ENCODE measurements around the gene CBLL1.

Gene CBLL1

GRCh38 chr7:107743567-107744344 is at the start of gene CBLL1:
TSS of gene CBLL1 (plus strand) at chr7:107744142. CDS start at chr7:107744164, 22 bp downstream.
- peak; percentile 91 to 92 for DNase-seq (ENCODE audit: low read depth in 2 of 2)

- DNase-seq (ENCODE audit: low read depth in 2 of 2): no peak
Observed at GRCh38 chr7:107694386-107694785, 49.6 kb upstream of the CBLL1 start.

GRCh38 chr7:107696330-107696946 is 47.5 kb upstream of the CBLL1 start:
- DNase-seq (ENCODE audit: low read depth in 2 of 2): no peak

- DNase-seq (ENCODE audit: low read depth in 2 of 2): no peak
Observed at GRCh38 chr7:107697321-107698049, 46.5 kb upstream of the CBLL1 start.

- DNase-seq (ENCODE audit: low read depth in 2 of 2): no peak
Observed at GRCh38 chr7:107700570-107700969, 43.4 kb upstream of the CBLL1 start.

- DNase-seq (ENCODE audit: low read depth in 2 of 2): no peak
Observed at GRCh38 chr7:107701191-107701590, 42.8 kb upstream of the CBLL1 start.

GRCh38 chr7:107703219-107703618 is 40.7 kb upstream of the CBLL1 start:
- no peak for DNase-seq (ENCODE audit: low read depth in 2 of 2)

GRCh38 chr7:107703872-107704271 is 40.1 kb upstream of the CBLL1 start:
- no peak for DNase-seq (ENCODE audit: low read depth in 2 of 2)

- DNase-seq (ENCODE audit: low read depth in 2 of 2): no peak
Observed at GRCh38 chr7:107708956-107709355, 35.0 kb upstream of the CBLL1 start.

GRCh38 chr7:107711301-107711700 is 32.6 kb upstream of the CBLL1 start:
- no peak for DNase-seq (ENCODE audit: low read depth in 2 of 2)

- no peak for DNase-seq (ENCODE audit: low read depth in 2 of 2)
Observed at GRCh38 chr7:107712025-107712424, 31.9 kb upstream of the CBLL1 start.

- no peak for DNase-seq (ENCODE audit: low read depth in 2 of 2)
Observed at GRCh38 chr7:107712896-107713295, 31.0 kb upstream of the CBLL1 start.

GRCh38 chr7:107715531-107715930 is 28.4 kb upstream of the CBLL1 start:
- no peak for DNase-seq (ENCODE audit: low read depth in 2 of 2)

GRCh38 chr7:107718456-107719193 is 25.3 kb upstream of the CBLL1 start:
- DNase-seq (ENCODE audit: low read depth in 2 of 2): no peak

GRCh38 chr7:107721286-107721685 is 22.7 kb upstream of the CBLL1 start:
- no peak for DNase-seq (ENCODE audit: low read depth in 2 of 2)

- DNase-seq (ENCODE audit: low read depth in 2 of 2): no peak
Observed at GRCh38 chr7:107723255-107723654, 20.7 kb upstream of the CBLL1 start.

- peak; percentile 9 to 10 for DNase-seq (ENCODE audit: low read depth in 2 of 2)
Observed at GRCh38 chr7:107725138-107725740, 18.7 kb upstream of the CBLL1 start.

GRCh38 chr7:107726356-107727130 is 17.4 kb upstream of the CBLL1 start:
- DNase-seq (ENCODE audit: low read depth in 2 of 2): no peak

GRCh38 chr7:107728276-107728675 is 15.7 kb upstream of the CBLL1 start:
- no peak for DNase-seq (ENCODE audit: low read depth in 2 of 2)

GRCh38 chr7:107742678-107743566 is 1.0 kb upstream of the CBLL1 start:
- DNase-seq (ENCODE audit: low read depth in 2 of 2): peak in 1 of 2 donors; percentile 13

All from stimulated activated CD4-positive, alpha-beta T cell treated with anti-CD3 and anti-CD28 coated beads, Interleukin-1b, Interleukin-23, amount 100 ng/mL, for 1 hour (primary cell).